Neural cell (in vitro differentiated cells): ENCODE measurements around the gene UNC5A. TPM values are rescaled to one million over a fixed set of nuclear protein-coding genes. Genes with fewer than 3 reads are reported as not detected.

ENCODE experiments used
- H2AFZ ChIP-seq: fragments of 200-600, 300-800 bp; sonication (generic), shearing (Covaris generic); 2 replicates; pipeline ENCODE4 v1.6.0; 2014; ENCODE audit warnings: low read depth, mild to moderate bottlenecking, antibody characterized with exemption, low read length, moderate library complexity
- H3F3A ChIP-seq: fragments of 200-600 bp; shearing (Covaris generic); 2 replicates; pipeline ENCODE4 v1.6.1; 2016; ENCODE audit warnings: mild to moderate bottlenecking, moderate library complexity, mixed read lengths, antibody characterized with exemption, low read length; ENCODE audit not compliant: insufficient read depth, poor library complexity, severe bottlenecking
- H3K27ac ChIP-seq: fragments of 200-600, 300-800 bp; sonication (generic), shearing (Covaris generic); 2 replicates; pipeline ENCODE4 v1.5.1; 2014; ENCODE audit warnings: mild to moderate bottlenecking, low read length, moderate library complexity
- H3K27me3 ChIP-seq: fragments of 300-800, 200-600 bp; sonication (generic), shearing (Covaris generic); 2 replicates; pipeline ENCODE4 v1.6.0; 2014; ENCODE audit warnings: mild to moderate bottlenecking, low read depth, low read length, moderate library complexity; ENCODE audit not compliant: insufficient read depth
- H3K36me3 ChIP-seq: fragments of 300-800, 200-600 bp; sonication (generic), shearing (Covaris generic); 2 replicates; pipeline ENCODE4 v1.5.1; 2014; ENCODE audit warnings: mild to moderate bottlenecking, antibody characterized with exemption, low read length, moderate library complexity; ENCODE audit not compliant: insufficient read depth
- H3K4me2 ChIP-seq: fragments of 300-800, 200-600 bp; sonication (generic), shearing (Covaris generic); 2 replicates; pipeline ENCODE4 v1.6.0; 2014; ENCODE audit warnings: mild to moderate bottlenecking, low read length
- H3K4me3 ChIP-seq: fragments of 300-800, 200-600 bp; sonication (generic), shearing (Covaris generic); 2 replicates; pipeline ENCODE4 v1.5.1; 2014; ENCODE audit warnings: mild to moderate bottlenecking, low read length, moderate library complexity
- H3K79me2 ChIP-seq: fragments of 200-600 bp; shearing (Covaris generic); replicated peaks from 2 replicates; pipeline ENCODE4 v1.6.0; 2014; ENCODE audit warnings: mild to moderate bottlenecking, low read length, moderate library complexity; ENCODE audit not compliant: insufficient read depth
- H3K9ac ChIP-seq: fragments of 300-800, 200-600 bp; sonication (generic), shearing (Covaris generic); 2 replicates; pipeline ENCODE4 v1.6.1; 2016; ENCODE audit warnings: mild to moderate bottlenecking, low read length, mixed read lengths
- H3K9me2 ChIP-seq: fragments of 200-600 bp; shearing (Covaris generic); 2 replicates; pipeline ENCODE4 v1.6.1; 2016; ENCODE audit warnings: mild to moderate bottlenecking, low read length, mixed read lengths; ENCODE audit not compliant: insufficient read depth
- H3K9me3 ChIP-seq: fragments of 200-600, 300-800 bp; sonication (generic), shearing (Covaris generic); 2 replicates; pipeline ENCODE4 v1.6.1; 2016; ENCODE audit warnings: mild to moderate bottlenecking, mixed run types, low read length, moderate library complexity, mixed read lengths
- H4K20me1 ChIP-seq: fragments of 200-600 bp; shearing (Covaris generic); 2 replicates; pipeline ENCODE4 v1.6.1; 2016; ENCODE audit warnings: mild to moderate bottlenecking, mixed run types; ENCODE audit not compliant: insufficient read depth
- CTCF ChIP-seq: fragments of 450-650 bp; IDR thresholded peaks from 2 replicates; pipeline ENCODE4 v1.5.1; 2014; ENCODE audit warnings: antibody characterized with exemption, mild to moderate bottlenecking, moderate library complexity; ENCODE audit not compliant: poor library complexity, severe bottlenecking
- EP300 ChIP-seq: fragments of 450-650 bp; conservative IDR thresholded peaks from 2 replicates; pipeline ENCODE4 v1.6.1; 2014; ENCODE audit warnings: antibody characterized with exemption, mild to moderate bottlenecking, moderate library complexity; ENCODE audit not compliant: poor library complexity, severe bottlenecking
- EZH2 ChIP-seq: fragments of 200-600, 300-800 bp; shearing (Covaris generic), sonication (generic); IDR thresholded peaks from 2 replicates; pipeline ENCODE4 v1.6.1; 2014; ENCODE audit warnings: antibody characterized with exemption, low read length, borderline replicate concordance, mild to moderate bottlenecking; ENCODE audit not compliant: insufficient read depth, poor library complexity, severe bottlenecking
- MXI1 ChIP-seq: fragments of 450-650 bp; conservative IDR thresholded peaks from 2 replicates; pipeline ENCODE4 v1.6.1; 2014; ENCODE audit warnings: antibody characterized with exemption, mild to moderate bottlenecking; ENCODE audit not compliant: poor library complexity, severe bottlenecking
- POLR2AphosphoS5 ChIP-seq: IDR thresholded peaks from 2 replicates; pipeline ENCODE4 v1.6.1; 2012
- RAD21 ChIP-seq: fragments of 450-650 bp; conservative IDR thresholded peaks from 2 replicates; pipeline ENCODE4 v1.6.1; 2014; ENCODE audit warnings: antibody characterized with exemption, mild to moderate bottlenecking, moderate library complexity
- REST ChIP-seq: IDR thresholded peaks from 2 replicates; pipeline ENCODE4 v1.6.1; 2012; ENCODE audit warnings: borderline replicate concordance
- SMC3 ChIP-seq: fragments of 450-650 bp; conservative IDR thresholded peaks from 2 replicates; pipeline ENCODE4 v1.6.1; 2014; ENCODE audit warnings: antibody characterized with exemption, mild to moderate bottlenecking, moderate library complexity; ENCODE audit not compliant: poor library complexity
- TAF1 ChIP-seq: IDR thresholded peaks from 2 replicates; pipeline ENCODE4 v1.6.1; 2012; ENCODE audit warnings: low read depth
- polyA plus RNA-seq: library from polyadenylated mRNA; depleted of rRNA; stranded (reverse); fragments of >200 nt; gene quantifications from 2 replicates; pipeline ENCODE4 v1.2.3, GENCODE V29; 2014

Gene UNC5A
- polyA plus RNA-seq, 1 donor from 2014 or later, result 2.7 TPM

GRCh38 chr5:176814313-176814685 is 3.9 kb downstream of the UNC5A start:
- H3K36me3 ChIP-seq, result no peaks in the 10 kb centered on the region
- no peaks in the 10 kb centered on the region for H3K79me2 ChIP-seq
- no peak for TF ChIP-seq RAD21
- no peak for TF ChIP-seq POLR2AphosphoS5
- TF ChIP-seq CTCF, result no peak
- TF ChIP-seq SMC3, result no peak
- TF ChIP-seq TAF1, result no peak
- TF ChIP-seq MXI1, result no peak
- no peak overlapping the region for H3K4me2 ChIP-seq
- H3F3A ChIP-seq, result no peaks in the 10 kb centered on the region
- no peak overlapping the region for H3K27ac ChIP-seq
- H3K9me2 ChIP-seq, result no peaks in the 10 kb centered on the region
- H3K9me3 ChIP-seq, result no peaks in the 10 kb centered on the region
- H3K27me3 ChIP-seq, result peaks cover 30% of the 10 kb centered on the region
- H2AFZ ChIP-seq, result no peak overlapping the region
- H3K9ac ChIP-seq, result no peak overlapping the region
- no peaks in the 10 kb centered on the region for H4K20me1 ChIP-seq
- no peak overlapping the region for H3K4me3 ChIP-seq

- H3K9ac ChIP-seq, result no peak overlapping the region
- no peak overlapping the region for H3K27ac ChIP-seq
- no peak overlapping the region for H3K4me2 ChIP-seq
Observed at GRCh38 chr5:176814836-176815438, 4.6 kb downstream of the UNC5A start.

More at GRCh38 chr5:176814836-176815438, 4.6 kb downstream of the UNC5A start:
- H3K4me3 ChIP-seq, result no peak overlapping the region
- no peaks in the 10 kb centered on the region for H3K9me2 ChIP-seq
- no peaks in the 10 kb centered on the region for H4K20me1 ChIP-seq
- peaks cover 27% of the 10 kb centered on the region for H3K27me3 ChIP-seq
- H3K9me3 ChIP-seq, result no peaks in the 10 kb centered on the region
- H2AFZ ChIP-seq, result no peak overlapping the region
- H3K79me2 ChIP-seq, result no peaks in the 10 kb centered on the region
- H3F3A ChIP-seq, result no peaks in the 10 kb centered on the region
- H3K36me3 ChIP-seq, result no peaks in the 10 kb centered on the region
- TF ChIP-seq TAF1 (no peak), MXI1 (no peak), SMC3 (no peak), REST (no peak), RAD21 (no peak), EP300 (no peak), CTCF (no peak), EZH2 (no peak), POLR2AphosphoS5 (no peak)
